Transverse colon (tissue), 4 donors: ENCODE results near the gene SUCO. TPM values are rescaled to one million over a fixed set of nuclear protein-coding genes. Genes with fewer than 3 reads are reported as not detected.
A peak's percentile ranks its signal among the peaks of the same experiment; 100 is the strongest.

Experiments used
- DNase-seq: peaks from one replicate; pipeline ENCODE4 v3.0.0-alpha.2; 2019
- H3K27ac ChIP-seq, 4 donors: fragments of 200-600 bp; sonication (generic); 2 replicates each; pipeline ENCODE4 v1.5.1; 2016 to 2018; ENCODE audit warnings: inconsistent platforms in 4 of 4
- H3K27me3 ChIP-seq: fragments of 200-600 bp; sonication (generic); 2 replicates; pipeline ENCODE4 v1.5.1; 2017; ENCODE audit warnings: inconsistent platforms
- H3K36me3 ChIP-seq, 4 donors: fragments of 200-600 bp; sonication (generic); 2 replicates each; pipeline ENCODE4 v1.5.1; 2017 to 2019; ENCODE audit warnings: inconsistent platforms in 4 of 4
- H3K4me1 ChIP-seq, 4 donors: fragments of 200-600 bp; sonication (generic); 2 replicates each; pipeline ENCODE4 v1.5.1; 2017 to 2020; ENCODE audit warnings: inconsistent platforms in 4 of 4
- H3K4me3 ChIP-seq, 4 donors: fragments of 200-600 bp; sonication (generic); 1 replicate in 1 of 4; 2 replicates in 3 of 4; pipeline versions ENCODE4 v1.5.1 to v1.6.1; 2017 to 2019; ENCODE audit warnings: inconsistent platforms in 4 of 4
- H3K9me3 ChIP-seq, 2 donors: fragments of 200-600 bp; sonication (generic); 2 replicates each; pipeline ENCODE4 v1.5.1; 2017 to 2019; ENCODE audit warnings: inconsistent platforms in 2 of 2
- CTCF ChIP-seq, 5 experiments: fragments of 200-600 bp in 3 of 5; fragments of 450-650 bp in 2 of 5; sonication (generic) in 3 of 5; IDR thresholded peaks; 1 replicate in 2 of 5; 2 replicates in 3 of 5; pipeline ENCODE4 v1.5.1; 2016 to 2017; ENCODE audit warnings: antibody characterized with exemption in 5 of 5, inconsistent platforms in 3 of 5, mild to moderate bottlenecking in 2 of 5, moderate library complexity in 1 of 5
- EP300 ChIP-seq: sonication (generic); formaldehyde crosslinking; IDR thresholded peaks from one replicate; pipeline ENCODE4 v1.6.1; 2017; ENCODE audit warnings: antibody characterized with exemption, low read depth
- POLR2A ChIP-seq: fragments of 450-650 bp; IDR thresholded peaks from one replicate; pipeline ENCODE4 v1.6.1; 2016; ENCODE audit warnings: antibody characterized with exemption, mild to moderate bottlenecking, moderate library complexity
- POLR2AphosphoS5 ChIP-seq, 3 donors: sonication (generic); formaldehyde crosslinking; IDR thresholded peaks; one replicate each; pipeline ENCODE4 v1.6.1; 2016; ENCODE audit warnings: antibody characterized with exemption in 3 of 3
- WGBS, 2 donors: methylation state at CpG; one replicate each; pipeline ENCODE4 v1.1.5; 2018; ENCODE audit warnings: low coverage in 1 of 2; 5-methylcytosine and 5-hydroxymethylcytosine counted together
- in situ Hi-C, 4 donors: fragments of 200-750 bp; cut with MboI; loops; one replicate each; pipeline versions ENCODE4 v1.15.0 to v1.15.1; 2017; ENCODE audit warnings: low sequenced_read_pairs in 3 of 4, low pct_ligation_motif_present in 1 of 4, low pct_unique_long_range_greater_than_20kb in 1 of 4
- intact Hi-C: fragments of 100-400 bp; cut with DNase I; formaldehyde crosslinking; loops from one replicate; pipeline ENCODE4 v1.15.1; 2023; ENCODE audit warnings: low total_unique reads
- total RNA-seq, 4 donors: library from RNA; depleted of rRNA; stranded (reverse); fragments of >200 nt; gene quantifications; one replicate each; pipeline ENCODE4 v1.1.0, GENCODE V29; 2016

The SUCO gene
- total RNA-seq, 4 donors from 2014 or later = 10.1 to 48.4 (median 21.6) TPM

- in situ Hi-C loops = no loop called here
- DNase-seq = no peak
- no peak for TF ChIP-seq CTCF (IDR thresholded peaks at IDR 0.05)
- TF ChIP-seq POLR2AphosphoS5 (IDR thresholded peaks at IDR 0.05) = no peak
- no peak for TF ChIP-seq EP300
- TF ChIP-seq POLR2A = no peak
Observed at GRCh38 chr1:172654535-172654934, 121.6 kb downstream of the SUCO start.

DNA sequence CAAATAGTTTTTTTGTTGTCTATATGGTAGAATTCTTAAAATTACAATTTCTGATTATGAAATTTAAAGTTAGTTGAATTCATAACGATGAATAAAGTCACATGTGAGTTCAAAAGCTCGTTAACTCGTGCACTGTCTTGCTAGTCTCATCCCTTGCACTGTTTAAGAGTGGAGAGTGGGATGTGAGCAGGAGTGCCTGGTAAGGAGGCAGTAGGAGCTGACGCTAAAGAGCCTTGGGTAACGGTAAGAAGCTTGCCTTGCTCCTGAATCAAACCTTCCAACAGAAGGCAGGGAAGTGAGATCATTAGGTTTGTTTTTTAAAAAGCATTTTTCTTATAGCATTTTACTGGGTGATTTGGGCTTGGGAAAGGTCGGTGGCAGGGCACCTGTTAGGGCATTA is 123.6 kb downstream of the SUCO start:
- no peak for DNase-seq
- 65 to 87% methylated on average over 5 to 6 of the region's 6 CpGs for WGBS, 2 donors
- in situ Hi-C loops (no loop called here), intact Hi-C loops (no loop called here)
- Histone ChIP-seq H3K27ac (no peak overlapping the region), H3K36me3 (no peaks in the 10 kb centered on the region), H3K9me3 (no peaks in the 10 kb centered on the region), H3K4me3 (no peak overlapping the region), H3K27me3 (no peaks in the 10 kb centered on the region), H3K4me1 (no peaks in the 10 kb centered on the region)
- TF ChIP-seq POLR2A (no peak), POLR2AphosphoS5 (IDR thresholded peaks at IDR 0.05) (no peak), CTCF (IDR thresholded peaks at IDR 0.05) (no peak), EP300 (no peak)

More at GRCh38 chr1:172654535-172654934, 121.6 kb downstream of the SUCO start:
- Histone ChIP-seq H3K27ac (no peak overlapping the region), H3K4me1 (no peaks in the 10 kb centered on the region), H3K9me3 (no peaks in the 10 kb centered on the region), H3K4me3 (no peak overlapping the region), H3K36me3 (no peaks in the 10 kb centered on the region), H3K27me3 (no peaks in the 10 kb centered on the region)
- intact Hi-C loops = no loop called here
- WGBS, 2 donors = 86 to 92% methylated on average over 1 to 2 of the region's 2 CpGs

- H3K27ac ChIP-seq = no peak overlapping the region
- no peak for DNase-seq
- WGBS, 2 donors = 86 to 89% methylated on average over 1 of the region's 1 CpG
- H3K9me3 ChIP-seq = no peaks in the 10 kb centered on the region
- intact Hi-C loops = no loop called here
- H3K4me3 ChIP-seq = no peak overlapping the region
- no peaks in the 10 kb centered on the region for H3K36me3 ChIP-seq
- no peaks in the 10 kb centered on the region for H3K27me3 ChIP-seq
- TF ChIP-seq POLR2A (no peak), POLR2AphosphoS5 (IDR thresholded peaks at IDR 0.05) (no peak), EP300 (no peak), CTCF (IDR thresholded peaks at IDR 0.05) (no peak)
- in situ Hi-C loops = no loop called here
- H3K4me1 ChIP-seq = no peaks in the 10 kb centered on the region
Observed at GRCh38 chr1:172657586-172657985, 124.6 kb downstream of the SUCO start.

GRCh38 chr1:172658871-172659453 is 126.0 kb downstream of the SUCO start, which contains the start of gene FASLG:
Gene FASLG, plus strand, starts transcription at chr1:172659103. Its CDS starts 99 bp downstream, at chr1:172659202.
- Histone ChIP-seq H3K4me1 (no peaks in the 10 kb centered on the region), H3K4me3 (no peak within 1 kb of the TSS), H3K36me3 (no peaks in the 10 kb centered on the region), H3K27me3 (no peaks in the 10 kb centered on the region), H3K9me3 (no peaks in the 10 kb centered on the region), H3K27ac (peak within 1 kb of the TSS in 3 of 4 donors; percentile 3 to 16 (median 12))
- TF ChIP-seq POLR2A = no peak
- no peak for TF ChIP-seq CTCF (IDR thresholded peaks at IDR 0.05)
- no peak for TF ChIP-seq POLR2AphosphoS5 (IDR thresholded peaks at IDR 0.05)
- TF ChIP-seq EP300 = no peak
- DNase-seq = no peak
- intact Hi-C loops = no loop called here
- in situ Hi-C loops = no loop called here
- WGBS, 2 donors = 48 to 91% methylated on average over 2 to 11 of the region's 11 CpGs
